Transverse colon (tissue), 3 donors: Measurements from ENCODE around the gene HSD3B1.
"Not testable (repeated sequence)": the region's sequence is repeated elsewhere in the genome, so short reads cannot be mapped to it uniquely, and the experiment has no call there.

Experiments used
- POLR2A ChIP-seq: fragments of 450-650 bp; IDR thresholded peaks from one replicate; pipeline ENCODE4 v1.6.1; 2016; ENCODE audit warnings: antibody characterized with exemption, mild to moderate bottlenecking, moderate library complexity
- TF ChIP-seq, protein P1 (sequence below), 5 experiments: fragments of 200-600 bp in 3 of 5; fragments of 450-650 bp in 2 of 5; sonication (generic) in 3 of 5; IDR thresholded peaks; 1 replicate in 2 of 5; 2 replicates in 3 of 5; pipeline ENCODE4 v1.5.1; 2016 to 2017; ENCODE audit warnings: antibody characterized with exemption in 5 of 5, inconsistent platforms in 3 of 5, mild to moderate bottlenecking in 2 of 5, moderate library complexity in 1 of 5

DNA sequence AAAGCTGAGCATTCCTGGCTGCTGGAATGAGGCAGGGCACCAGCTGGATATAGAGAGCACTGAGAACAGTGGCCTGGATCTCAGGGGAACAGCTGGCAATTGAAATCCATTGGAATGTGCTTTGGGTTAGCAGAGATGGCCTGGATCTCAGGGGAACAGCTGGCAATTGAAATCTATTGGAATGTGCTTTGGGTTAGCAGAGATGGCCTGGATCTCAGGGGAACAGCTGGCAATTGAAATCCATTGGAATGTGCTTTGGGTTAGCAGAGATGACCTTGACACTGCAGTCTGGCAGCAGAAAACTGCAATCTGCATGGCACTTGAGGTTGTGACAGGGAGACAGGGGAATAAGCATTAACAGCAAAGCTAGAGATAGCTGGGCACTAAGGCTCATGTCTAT is 10.7 kb downstream of the HSD3B1 start:
- not testable (repeated sequence) for TF ChIP-seq POLR2A
- TF ChIP-seq, protein P1, sequence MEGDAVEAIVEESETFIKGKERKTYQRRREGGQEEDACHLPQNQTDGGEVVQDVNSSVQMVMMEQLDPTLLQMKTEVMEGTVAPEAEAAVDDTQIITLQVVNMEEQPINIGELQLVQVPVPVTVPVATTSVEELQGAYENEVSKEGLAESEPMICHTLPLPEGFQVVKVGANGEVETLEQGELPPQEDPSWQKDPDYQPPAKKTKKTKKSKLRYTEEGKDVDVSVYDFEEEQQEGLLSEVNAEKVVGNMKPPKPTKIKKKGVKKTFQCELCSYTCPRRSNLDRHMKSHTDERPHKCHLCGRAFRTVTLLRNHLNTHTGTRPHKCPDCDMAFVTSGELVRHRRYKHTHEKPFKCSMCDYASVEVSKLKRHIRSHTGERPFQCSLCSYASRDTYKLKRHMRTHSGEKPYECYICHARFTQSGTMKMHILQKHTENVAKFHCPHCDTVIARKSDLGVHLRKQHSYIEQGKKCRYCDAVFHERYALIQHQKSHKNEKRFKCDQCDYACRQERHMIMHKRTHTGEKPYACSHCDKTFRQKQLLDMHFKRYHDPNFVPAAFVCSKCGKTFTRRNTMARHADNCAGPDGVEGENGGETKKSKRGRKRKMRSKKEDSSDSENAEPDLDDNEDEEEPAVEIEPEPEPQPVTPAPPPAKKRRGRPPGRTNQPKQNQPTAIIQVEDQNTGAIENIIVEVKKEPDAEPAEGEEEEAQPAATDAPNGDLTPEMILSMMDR (IDR thresholded peaks at IDR 0.05): not testable (repeated sequence)
